Panc1 (cell line): ENCODE data around the gene OR2A5. TPM values are rescaled to one million over a fixed set of nuclear protein-coding genes. Genes with fewer than 3 reads are reported as not detected.

Source experiments
- ATAC-seq: fragments of 200-7000 bp; cut with Tn5 transposase; 2 replicates; pipeline ENCODE4 v1.9.1; 2020; ENCODE audit warnings: mild to moderate bottlenecking, moderate library complexity
- Bru-seq: library from RNA; stranded (reverse); fragments of 400-500 nt; gene quantifications from one replicate; lab custom pipeline; 2021; lab: Mats Ljungman, UMichigan
- BruChase-seq, 2 experiments: library from RNA; stranded (reverse); fragments of 400-500 nt; gene quantifications; one replicate each; lab custom pipeline; 2021; lab: Mats Ljungman, UMichigan
- BruUV-seq: library from RNA; stranded (reverse); fragments of 400-500 nt; replicated peaks from 2 replicates; lab custom pipeline; 2021; lab: Mats Ljungman, UMichigan
- CTCF ChIA-PET: fragments of 300-600 bp; sonication (Branson Sonifier 250); formaldehyde crosslinking; loops from one replicate; lab custom pipeline; 2022; ENCODE audit warnings: antibody characterized with exemption; lab: Charles Lee
- POLR2A ChIA-PET: fragments of 300-600 bp; sonication (Branson Sonifier 250); formaldehyde crosslinking; loops from one replicate; lab custom pipeline; 2022; ENCODE audit warnings: antibody characterized with exemption; lab: Charles Lee
- DNase-seq: peaks from one replicate; pipeline ENCODE4 v3.0.0-alpha.2; 2010; ENCODE audit warnings: low read depth, low spot score
- H3K27ac ChIP-seq: 2 replicates; pipeline ENCODE4 v1.5.1; 2011; ENCODE audit warnings: mild to moderate bottlenecking, low read length, inconsistent platforms
- H3K27me3 ChIP-seq: fragments of 200-500 bp; sonication (Bioruptor generic); 2 replicates; pipeline ENCODE4 v1.6.0; 2014; ENCODE audit warnings: low read length, inconsistent platforms; ENCODE audit not compliant: control insufficient read depth, insufficient read depth
- H3K36me3 ChIP-seq: fragments of 200-500 bp; sonication (Bioruptor generic); 2 replicates; pipeline ENCODE4 v1.5.1; 2014; ENCODE audit warnings: inconsistent platforms, mild to moderate bottlenecking, low read length, moderate library complexity; ENCODE audit not compliant: control insufficient read depth, insufficient read depth
- H3K4me1 ChIP-seq: 2 replicates; pipeline ENCODE4 v1.5.1; 2011; ENCODE audit warnings: inconsistent platforms, mild to moderate bottlenecking, low read length, moderate library complexity; ENCODE audit not compliant: control insufficient read depth, insufficient read depth
- H3K4me3 ChIP-seq, 2 experiments: 2 replicates each; pipeline ENCODE4 v1.5.1; 2011 to 2012; ENCODE audit warnings: low read depth in 2 of 2, low read length in 2 of 2, mild to moderate bottlenecking in 2 of 2, inconsistent platforms in 1 of 2, moderate library complexity in 1 of 2
- H3K9me3 ChIP-seq: fragments of 200-500 bp; sonication (Bioruptor generic); 2 replicates; pipeline ENCODE4 v1.5.1; 2014; ENCODE audit warnings: low read depth, mild to moderate bottlenecking, inconsistent platforms, low read length, moderate library complexity; ENCODE audit not compliant: control insufficient read depth, insufficient read depth
- CTCF ChIP-seq: fragments of 450-650 bp; IDR thresholded peaks from 2 replicates; pipeline ENCODE4 v1.5.1; 2017; ENCODE audit warnings: mild to moderate bottlenecking
- POLR2AphosphoS5 ChIP-seq: IDR thresholded peaks from 2 replicates; pipeline ENCODE4 v1.6.1; 2012; ENCODE audit warnings: mild to moderate bottlenecking, low read depth, low read length, moderate library complexity
- REST ChIP-seq, 2 experiments: IDR thresholded peaks; 2 replicates each; pipeline ENCODE4 v1.6.1; 2011 to 2012; ENCODE audit warnings: low read depth in 2 of 2, control low read depth in 1 of 2, low read length in 1 of 2, mild to moderate bottlenecking in 1 of 2, moderate library complexity in 1 of 2; ENCODE audit not compliant: insufficient read depth in 1 of 2
- SIN3A ChIP-seq: IDR thresholded peaks from 2 replicates; pipeline ENCODE4 v1.6.1; 2012; ENCODE audit warnings: low read depth, mild to moderate bottlenecking, low read length, moderate library complexity, borderline replicate concordance; ENCODE audit not compliant: insufficient read depth
- TCF7L2 ChIP-seq: IDR thresholded peaks from 2 replicates; pipeline ENCODE4 v1.6.1; 2011; ENCODE audit warnings: mild to moderate bottlenecking, low read depth, low read length, inconsistent platforms
- in situ Hi-C: cut with HindIII; loops from 2 replicates; pipeline ENCODE4 v1.10.0; 2016; ENCODE audit warnings: low sequenced_read_pairs, low pct_unique_long_range_greater_than_20kb
- intact Hi-C: fragments of 100-400 bp; cut with micrococcal nuclease; formaldehyde crosslinking; loops from one replicate; pipeline ENCODE4 v1.10.0; 2022; ENCODE audit not compliant: unreplicated experiment
- long read RNA-seq: library from polyadenylated mRNA; unstranded; transcript quantifications from one replicate; pipeline ENCODE4 v2.0.0, GENCODE V29; 2021; ENCODE audit not compliant: unreplicated experiment
- polyA plus RNA-seq: library from polyadenylated mRNA; unstranded; fragments of >200 nt; gene quantifications from one replicate; pipeline ENCODE4 v1.2.1, GENCODE V29; 2012; ENCODE audit warnings: missing spikeins; ENCODE audit not compliant: insufficient read length
- total RNA-seq: library from RNA; stranded (reverse); gene quantifications from one replicate; pipeline ENCODE4 v1.2.1, GENCODE V29; 2021; ENCODE audit not compliant: unreplicated experiment

Gene OR2A5
- total RNA-seq (not detected), Bru-seq, nascent RNA (not detected), BruChase-seq, experiment 1, labeled RNA remaining after a 2-hour chase (not detected), BruChase-seq, experiment 2, labeled RNA remaining after a 6-hour chase (not detected)
- not detected for polyA plus RNA-seq
- long read RNA-seq: 0 reads

- in situ Hi-C loops: no loop called here
- CTCF ChIA-PET: no interaction called here
- no peak within 1 kb of the TSS for H3K4me3 ChIP-seq
- TF ChIP-seq SIN3A: no peak
- TF ChIP-seq CTCF: no peak
- TF ChIP-seq TCF7L2: no peak
- TF ChIP-seq POLR2AphosphoS5: no peak
- no peaks in the 10 kb centered on the region for H3K9me3 ChIP-seq
- BruUV-seq: no TSS peak
- no peaks in the 10 kb centered on the region for H3K36me3 ChIP-seq
- intact Hi-C loops: no loop called here
- ATAC-seq (no peak), DNase-seq (no peak)
- H3K27ac ChIP-seq: no peak within 1 kb of the TSS
- no peaks in the 10 kb centered on the region; the same call in 1 of the 2 replicates for H3K27me3 ChIP-seq
- POLR2A ChIA-PET: no interaction called here
- no peaks in the 10 kb centered on the region for H3K4me1 ChIP-seq
These were observed at the start of gene OR2A5 for GRCh38 chr7:144048648-144049047. OR2A5 (plus strand) TSS chr7:144048948; CDS start chr7:144050402, 1,454 bp downstream.

- CTCF ChIA-PET: no interaction called here
- DNase-seq (no peak), ATAC-seq (no peak)
- H3K4me1 ChIP-seq: no peaks in the 10 kb centered on the region
- intact Hi-C loops (no loop called here), in situ Hi-C loops (no loop called here)
- no peak for TF ChIP-seq POLR2AphosphoS5
- no peak for TF ChIP-seq SIN3A
- no peak for TF ChIP-seq REST (IDR thresholded peaks at IDR 0.05; ENCODE audit: insufficient read depth in 1 of 2, low read depth in 2 of 2, low read length in 1 of 2)
- no peaks in the 10 kb centered on the region for H3K27me3 ChIP-seq
- H3K36me3 ChIP-seq: no peaks in the 10 kb centered on the region
- no peak within 1 kb of the TSS for H3K4me3 ChIP-seq
- POLR2A ChIA-PET: no interaction called here
- no peak within 1 kb of the TSS for H3K27ac ChIP-seq
- no peaks in the 10 kb centered on the region for H3K9me3 ChIP-seq
- no TSS peak for BruUV-seq
These were observed 48.7 kb upstream of the OR2A5 start, which contains the start of gene OR6B1 for GRCh38 chr7:144000020-144000419. OR6B1 (plus strand) TSS chr7:144000320; CDS start chr7:144003997, 3,677 bp downstream.

- Histone ChIP-seq H3K9me3 (no peaks in the 10 kb centered on the region), H3K4me1 (no peaks in the 10 kb centered on the region), H3K36me3 (no peaks in the 10 kb centered on the region), H3K4me3 (no peak overlapping the region), H3K27me3 (no peaks in the 10 kb centered on the region), H3K27ac (no peak overlapping the region)
- POLR2A ChIA-PET: no interaction called here
- in situ Hi-C loops: no loop called here
- no peak for DNase-seq
- TF ChIP-seq CTCF (no peak), TCF7L2 (no peak), POLR2AphosphoS5 (no peak), REST (IDR thresholded peaks at IDR 0.05; ENCODE audit: insufficient read depth in 1 of 2, low read depth in 2 of 2, low read length in 1 of 2) (no peak), SIN3A (no peak)
- ATAC-seq: no peak
- CTCF ChIA-PET: no interaction called here
- intact Hi-C loops: no loop called here
- no TSS peak for BruUV-seq
These were observed 47.2 kb upstream of the OR2A5 start for GRCh38 chr7:144001543-144001942.
